Measurements from ENCODE around the gene TBC1D4. TPM values are rescaled to one million over a fixed set of nuclear protein-coding genes. Genes with fewer than 3 reads are reported as not detected.

Gene TBC1D4
- total and polyA plus RNA-seq, 9 of the 15 experiments (the other 6 are each of a cell fraction or from before 2014, with no cell fraction given): 2.8 to 12.3 (median 7.0) TPM

GRCh38 chr13:75366380-75367280 is 115.3 kb downstream of the TBC1D4 start:
- in situ Hi-C loops (cut with MboI): no loop called here
- BruUV-seq (replicated peaks): no TSS peak
- no peak overlapping the region for H3K4me2 ChIP-seq (ENCODE audit: insufficient read depth, low read length)
- no peak for DNase-seq (ENCODE audit: extremely low read depth in 1 of 4, low spot score in 3 of 4)
- WGBS (ENCODE audit: insufficient coverage, low coverage, missing lambda C conversion rate): 40% methylated on average over 3 of the region's 3 CpGs
- no peak overlapping the region for H3K27ac ChIP-seq (ENCODE audit: extremely low read depth, low read depth, low read length)
- peaks cover 5% of the 10 kb centered on the region; the same call in 2 of the 3 replicates for H3K79me2 ChIP-seq (ENCODE audit: control insufficient read depth, insufficient read depth, low read length)
- no peak overlapping the region for H3K9ac ChIP-seq (ENCODE audit: insufficient read depth in 1 of 2, low read depth in 2 of 2, low read length in 2 of 2)
- no peak overlapping the region for H3K4me3 ChIP-seq
- ChIA-PET POLR2A (interaction anchor here (0.7 kb wide), 1 partner anchor 77 kb away, joined by 4 read pairs; no protein-coding TSS in a partner anchor), CTCF (ENCODE audit: low intra/inter-chr PET ratio) (no interaction called here)
- TF ChIP-seq, protein P1, sequence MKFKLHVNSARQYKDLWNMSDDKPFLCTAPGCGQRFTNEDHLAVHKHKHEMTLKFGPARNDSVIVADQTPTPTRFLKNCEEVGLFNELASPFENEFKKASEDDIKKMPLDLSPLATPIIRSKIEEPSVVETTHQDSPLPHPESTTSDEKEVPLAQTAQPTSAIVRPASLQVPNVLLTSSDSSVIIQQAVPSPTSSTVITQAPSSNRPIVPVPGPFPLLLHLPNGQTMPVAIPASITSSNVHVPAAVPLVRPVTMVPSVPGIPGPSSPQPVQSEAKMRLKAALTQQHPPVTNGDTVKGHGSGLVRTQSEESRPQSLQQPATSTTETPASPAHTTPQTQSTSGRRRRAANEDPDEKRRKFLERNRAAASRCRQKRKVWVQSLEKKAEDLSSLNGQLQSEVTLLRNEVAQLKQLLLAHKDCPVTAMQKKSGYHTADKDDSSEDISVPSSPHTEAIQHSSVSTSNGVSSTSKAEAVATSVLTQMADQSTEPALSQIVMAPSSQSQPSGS (CRISPR knock-in tag; IDR thresholded peaks at IDR 0.05): no peak
- TF ChIP-seq NFIC (IDR thresholded peaks at IDR 0.05) (peak; percentile 55), FOXM1 (IDR thresholded peaks at IDR 0.05; ENCODE audit: low read depth) (no peak), FOXM1 (CRISPR knock-in tag; IDR thresholded peaks at IDR 0.05; ENCODE audit: low read depth) (no peak), ATF1 (CRISPR knock-in tag; IDR thresholded peaks at IDR 0.05) (no peak), ATF1 (tag; IDR thresholded peaks at IDR 0.05) (no peak), FOXA1 (IDR thresholded peaks at IDR 0.05; ENCODE audit: borderline replicate concordance) (no peak), ELK1 (CRISPR knock-in tag; IDR thresholded peaks at IDR 0.05) (no peak), MAFK (IDR thresholded peaks at IDR 0.05; ENCODE audit: low read length) (no peak)
- H3K9me1 ChIP-seq (ENCODE audit: control insufficient read depth, insufficient read depth, low read length): no peaks in the 10 kb centered on the region
- no peak overlapping the region for H2AFZ ChIP-seq (ENCODE audit: low read depth, low read length)
- H3K27me3 ChIP-seq (ENCODE audit: control insufficient read depth in 2 of 2, insufficient read depth in 2 of 2, low read length in 2 of 2): no peaks in the 10 kb centered on the region
- H3K36me3 ChIP-seq (ENCODE audit: control insufficient read depth, insufficient read depth, low read length): no peaks in the 10 kb centered on the region
- no peaks in the 10 kb centered on the region for H4K20me1 ChIP-seq (replicated peaks; ENCODE audit: control insufficient read depth, insufficient read depth, low read length)
- FAIRE-seq: no peak
- H3K4me1 ChIP-seq (replicated peaks in 1 of 2; ENCODE audit: control insufficient read depth in 2 of 2, insufficient read depth in 2 of 2, low read length in 2 of 2): peaks cover 0 to 6% of the 10 kb centered on the region in 2 experiments; a peak in 1 of 5 replicates
- intact Hi-C loops (cut with micrococcal nuclease): no loop called here
- no peaks in the 10 kb centered on the region for H3K9me3 ChIP-seq (replicated peaks; ENCODE audit: control insufficient read depth, insufficient read depth, low read depth, low read length)
- ATAC-seq: no peak

Measured in K562 (cell line).